Ishikawa (cell line): Measurements from ENCODE around the gene RFX4.

Source experiments
- CEBPB ChIP-seq: IDR thresholded peaks from 2 replicates; pipeline ENCODE4 v1.6.1; 2012
- EP300 ChIP-seq: IDR thresholded peaks from 2 replicates; pipeline ENCODE4 v1.6.1; 2012; ENCODE audit warnings: borderline replicate concordance
- MAX ChIP-seq: IDR thresholded peaks from 2 replicates; pipeline ENCODE4 v1.6.1; 2012
- REST ChIP-seq: IDR thresholded peaks from 2 replicates; pipeline ENCODE4 v1.6.1; 2012; ENCODE audit warnings: low read depth, mild to moderate bottlenecking
- USF1 ChIP-seq: IDR thresholded peaks from 2 replicates; pipeline ENCODE4 v1.6.1; 2012

- TF ChIP-seq USF1 (no peak), CEBPB (no peak), MAX (no peak), REST (no peak), EP300 (no peak)
Measured at GRCh38 chr12:106741247-106741646, 158.4 kb downstream of the RFX4 start.
